Measurements from ENCODE around the gene ZNF221. TPM values are rescaled to one million over a fixed set of nuclear protein-coding genes. Genes with fewer than 3 reads are reported as not detected.

ZNF221 gene
- total and polyA plus RNA-seq, 10 of the 15 experiments (the other 5 are each of a cell fraction or from before 2014, with no cell fraction given): 0.15 to 1.7 (median 0.45) TPM; not detected in 1

- TF ChIP-seq, protein P1, sequence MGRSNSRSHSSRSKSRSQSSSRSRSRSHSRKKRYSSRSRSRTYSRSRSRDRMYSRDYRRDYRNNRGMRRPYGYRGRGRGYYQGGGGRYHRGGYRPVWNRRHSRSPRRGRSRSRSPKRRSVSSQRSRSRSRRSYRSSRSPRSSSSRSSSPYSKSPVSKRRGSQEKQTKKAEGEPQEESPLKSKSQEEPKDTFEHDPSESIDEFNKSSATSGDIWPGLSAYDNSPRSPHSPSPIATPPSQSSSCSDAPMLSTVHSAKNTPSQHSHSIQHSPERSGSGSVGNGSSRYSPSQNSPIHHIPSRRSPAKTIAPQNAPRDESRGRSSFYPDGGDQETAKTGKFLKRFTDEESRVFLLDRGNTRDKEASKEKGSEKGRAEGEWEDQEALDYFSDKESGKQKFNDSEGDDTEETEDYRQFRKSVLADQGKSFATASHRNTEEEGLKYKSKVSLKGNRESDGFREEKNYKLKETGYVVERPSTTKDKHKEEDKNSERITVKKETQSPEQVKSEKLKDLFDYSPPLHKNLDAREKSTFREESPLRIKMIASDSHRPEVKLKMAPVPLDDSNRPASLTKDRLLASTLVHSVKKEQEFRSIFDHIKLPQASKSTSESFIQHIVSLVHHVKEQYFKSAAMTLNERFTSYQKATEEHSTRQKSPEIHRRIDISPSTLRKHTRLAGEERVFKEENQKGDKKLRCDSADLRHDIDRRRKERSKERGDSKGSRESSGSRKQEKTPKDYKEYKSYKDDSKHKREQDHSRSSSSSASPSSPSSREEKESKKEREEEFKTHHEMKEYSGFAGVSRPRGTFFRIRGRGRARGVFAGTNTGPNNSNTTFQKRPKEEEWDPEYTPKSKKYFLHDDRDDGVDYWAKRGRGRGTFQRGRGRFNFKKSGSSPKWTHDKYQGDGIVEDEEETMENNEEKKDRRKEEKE (IDR thresholded peaks at IDR 0.05): no peak
- TF ChIP-seq LARP7 (IDR thresholded peaks at IDR 0.05): no peak
These were observed 5.8 kb downstream of the ZNF221 start (continued) for GRCh38 chr19:43956827-43957226.

DNA sequence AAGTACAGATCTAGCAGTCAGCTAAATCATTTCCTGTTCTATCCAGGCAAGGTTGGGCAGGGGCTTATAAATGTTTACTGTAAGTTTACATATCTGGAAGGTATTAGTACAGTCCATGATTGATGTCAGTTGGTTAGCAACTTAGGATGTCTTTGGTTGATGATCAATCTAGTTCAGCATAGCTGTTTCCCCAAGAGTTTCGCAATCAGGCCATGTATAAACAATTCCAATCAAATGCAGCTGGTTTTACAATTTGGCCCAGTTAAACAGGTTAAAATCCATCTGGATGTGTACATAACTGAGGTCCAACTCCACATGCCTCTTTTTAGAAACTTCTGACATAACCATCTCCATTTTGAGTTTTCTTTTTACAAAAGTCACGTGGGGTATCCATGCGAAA lies 6.9 kb downstream of the ZNF221 start:
- CTCF ChIA-PET: no interaction called here
- BruUV-seq (replicated peaks): no TSS peak
- in situ Hi-C loops (cut with MboI): no loop called here
- Histone ChIP-seq H2AFZ (ENCODE audit: control insufficient read depth, low read depth, low read length) (no peak overlapping the region), H3K4me2 (ENCODE audit: control insufficient read depth, insufficient read depth) (no peak overlapping the region), H3K79me2 (ENCODE audit: control insufficient read depth, insufficient read depth, low read length) (no peaks in the 10 kb centered on the region), H3K9me3 (replicated peaks; ENCODE audit: control insufficient read depth, insufficient read depth, low read length) (peaks cover 3% of the 10 kb centered on the region; the same call in 2 of the 3 replicates), H3K4me1 (ENCODE audit: control insufficient read depth, insufficient read depth, low read length) (no peaks in the 10 kb centered on the region), H3K9ac (ENCODE audit: control insufficient read depth, insufficient read depth, low read length) (no peak overlapping the region), H4K20me1 (ENCODE audit: control insufficient read depth, insufficient read depth) (no peaks in the 10 kb centered on the region), H3K27me3 (replicated peaks in 1 of 2; ENCODE audit: control insufficient read depth in 2 of 2, insufficient read depth in 2 of 2, low read length in 1 of 2) (no peaks in the 10 kb centered on the region), H3K36me3 (ENCODE audit: control insufficient read depth in 2 of 2, insufficient read depth in 2 of 2, low read length in 1 of 2) (no peaks in the 10 kb centered on the region), H3K4me3 (no peak overlapping the region), H3K27ac (ENCODE audit: control insufficient read depth, insufficient read depth) (no peak overlapping the region)
- ATAC-seq (no peak), FAIRE-seq (no peak), DNase-seq (ENCODE audit: low read depth, low spot score) (no peak)
- 93% methylated on average over 3 of the region's 3 CpGs for WGBS (ENCODE audit: insufficient coverage, insufficient replicate concordance, low lambda C conversion rate, missing lambda C conversion rate)
- SMC1A ChIA-PET (ENCODE audit: uncharacterized antibody, unreplicated experiment): interaction anchor here (1.2 kb wide), 1 partner anchor 23 kb away, joined by 3 read pairs; the partner anchor contains the start of gene ZNF45
- intact Hi-C loops (cut with micrococcal nuclease; ENCODE audit: unreplicated experiment): no loop called here
- RAD21 ChIA-PET (ENCODE audit: unreplicated experiment): no interaction called here
- POLR2A ChIA-PET: interaction anchor here (0.6 to 0.7 kb wide), 2 partner anchors 66 to 262 kb away, joined by 3 read pairs; no protein-coding TSS in a partner anchor
- TF ChIP-seq BMI1 (IDR thresholded peaks at IDR 0.05; ENCODE audit: borderline replicate concordance) (no peak), MEF2A (IDR thresholded peaks at IDR 0.05; ENCODE audit: insufficient read depth, low read depth, low read length) (no peak), SMAD1 (IDR thresholded peaks at IDR 0.05; ENCODE audit: low read depth, partially characterized antibody) (no peak), NBN (IDR thresholded peaks at IDR 0.05) (no peak), PKNOX1 (IDR thresholded peaks at IDR 0.05) (no peak), SMARCA5 (IDR thresholded peaks at IDR 0.05) (no peak), ZBED1 (IDR thresholded peaks at IDR 0.05; ENCODE audit: borderline replicate concordance) (no peak), TCF3 (IDR thresholded peaks at IDR 0.05; ENCODE audit: borderline replicate concordance, insufficient read depth, low read depth, low read length) (no peak), TAF1 (IDR thresholded peaks at IDR 0.05; ENCODE audit: borderline replicate concordance, low read depth, low read length) (no peak), SMAD5 (IDR thresholded peaks at IDR 0.05; ENCODE audit: low read depth) (no peak)
- TF ChIP-seq, protein P2, sequence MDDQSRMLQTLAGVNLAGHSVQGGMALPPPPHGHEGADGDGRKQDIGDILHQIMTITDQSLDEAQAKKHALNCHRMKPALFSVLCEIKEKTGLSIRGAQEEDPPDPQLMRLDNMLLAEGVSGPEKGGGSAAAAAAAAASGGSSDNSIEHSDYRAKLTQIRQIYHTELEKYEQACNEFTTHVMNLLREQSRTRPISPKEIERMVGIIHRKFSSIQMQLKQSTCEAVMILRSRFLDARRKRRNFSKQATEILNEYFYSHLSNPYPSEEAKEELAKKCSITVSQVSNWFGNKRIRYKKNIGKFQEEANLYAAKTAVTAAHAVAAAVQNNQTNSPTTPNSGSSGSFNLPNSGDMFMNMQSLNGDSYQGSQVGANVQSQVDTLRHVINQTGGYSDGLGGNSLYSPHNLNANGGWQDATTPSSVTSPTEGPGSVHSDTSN (IDR thresholded peaks at IDR 0.05; ENCODE audit: insufficient replicate concordance, low read depth, low read length): no peak
- TF ChIP-seq, protein P3, sequence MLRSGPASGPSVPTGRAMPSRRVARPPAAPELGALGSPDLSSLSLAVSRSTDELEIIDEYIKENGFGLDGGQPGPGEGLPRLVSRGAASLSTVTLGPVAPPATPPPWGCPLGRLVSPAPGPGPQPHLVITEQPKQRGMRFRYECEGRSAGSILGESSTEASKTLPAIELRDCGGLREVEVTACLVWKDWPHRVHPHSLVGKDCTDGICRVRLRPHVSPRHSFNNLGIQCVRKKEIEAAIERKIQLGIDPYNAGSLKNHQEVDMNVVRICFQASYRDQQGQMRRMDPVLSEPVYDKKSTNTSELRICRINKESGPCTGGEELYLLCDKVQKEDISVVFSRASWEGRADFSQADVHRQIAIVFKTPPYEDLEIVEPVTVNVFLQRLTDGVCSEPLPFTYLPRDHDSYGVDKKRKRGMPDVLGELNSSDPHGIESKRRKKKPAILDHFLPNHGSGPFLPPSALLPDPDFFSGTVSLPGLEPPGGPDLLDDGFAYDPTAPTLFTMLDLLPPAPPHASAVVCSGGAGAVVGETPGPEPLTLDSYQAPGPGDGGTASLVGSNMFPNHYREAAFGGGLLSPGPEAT (IDR thresholded peaks at IDR 0.05; ENCODE audit: low read depth): no peak
- TF ChIP-seq, protein P4, sequence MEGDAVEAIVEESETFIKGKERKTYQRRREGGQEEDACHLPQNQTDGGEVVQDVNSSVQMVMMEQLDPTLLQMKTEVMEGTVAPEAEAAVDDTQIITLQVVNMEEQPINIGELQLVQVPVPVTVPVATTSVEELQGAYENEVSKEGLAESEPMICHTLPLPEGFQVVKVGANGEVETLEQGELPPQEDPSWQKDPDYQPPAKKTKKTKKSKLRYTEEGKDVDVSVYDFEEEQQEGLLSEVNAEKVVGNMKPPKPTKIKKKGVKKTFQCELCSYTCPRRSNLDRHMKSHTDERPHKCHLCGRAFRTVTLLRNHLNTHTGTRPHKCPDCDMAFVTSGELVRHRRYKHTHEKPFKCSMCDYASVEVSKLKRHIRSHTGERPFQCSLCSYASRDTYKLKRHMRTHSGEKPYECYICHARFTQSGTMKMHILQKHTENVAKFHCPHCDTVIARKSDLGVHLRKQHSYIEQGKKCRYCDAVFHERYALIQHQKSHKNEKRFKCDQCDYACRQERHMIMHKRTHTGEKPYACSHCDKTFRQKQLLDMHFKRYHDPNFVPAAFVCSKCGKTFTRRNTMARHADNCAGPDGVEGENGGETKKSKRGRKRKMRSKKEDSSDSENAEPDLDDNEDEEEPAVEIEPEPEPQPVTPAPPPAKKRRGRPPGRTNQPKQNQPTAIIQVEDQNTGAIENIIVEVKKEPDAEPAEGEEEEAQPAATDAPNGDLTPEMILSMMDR (IDR thresholded peaks at IDR 0.05 in 2 of 3, conservative IDR thresholded peaks at IDR 0.05 in 1 of 3; ENCODE audit: control insufficient read depth in 2 of 3, extremely low read depth in 1 of 3, insufficient read depth in 1 of 3, low read depth in 3 of 3, low read length in 3 of 3): no peak

Data from GM12878 (cell line).